Measurements from ENCODE around the gene ISG20L2.
"Not testable (repeated sequence)": the region's sequence is repeated elsewhere in the genome, so short reads cannot be mapped to it uniquely, and the experiment has no call there.

ISG20L2 gene

GRCh38 chr1:156728599-156729462 lies at the start of gene ISG20L2:
ISG20L2 (minus strand) TSS chr1:156728766; CDS start chr1:156727652, 1,114 bp downstream.
- DNase-seq (ENCODE audit: extremely low read depth in 1 of 2, low read depth in 1 of 2): peak; percentile 89 to 97

- no peak for DNase-seq (ENCODE audit: extremely low read depth in 1 of 2, low read depth in 1 of 2)
These were observed 49.0 kb upstream of the ISG20L2 start for GRCh38 chr1:156777573-156777972.

GRCh38 chr1:156776942-156777341 lies 48.4 kb upstream of the ISG20L2 start:
- no peak for DNase-seq (ENCODE audit: extremely low read depth in 1 of 2, low read depth in 1 of 2)

- DNase-seq (ENCODE audit: extremely low read depth in 1 of 2, low read depth in 1 of 2): no peak
These were observed 47.2 kb upstream of the ISG20L2 start for GRCh38 chr1:156775799-156776198.

- no peak for DNase-seq (ENCODE audit: extremely low read depth in 1 of 2, low read depth in 1 of 2)
These were observed 45.0 kb upstream of the ISG20L2 start for GRCh38 chr1:156773607-156774006.

GRCh38 chr1:156772728-156773497 lies 44.3 kb upstream of the ISG20L2 start:
- no peak for DNase-seq (ENCODE audit: extremely low read depth in 1 of 2, low read depth in 1 of 2)

GRCh38 chr1:156772222-156772621 lies 43.7 kb upstream of the ISG20L2 start:
- DNase-seq (ENCODE audit: extremely low read depth in 1 of 2, low read depth in 1 of 2): no peak

- no peak for DNase-seq (ENCODE audit: extremely low read depth in 1 of 2, low read depth in 1 of 2)
These were observed 40.2 kb upstream of the ISG20L2 start for GRCh38 chr1:156768610-156769295.

GRCh38 chr1:156767879-156768604 lies 39.5 kb upstream of the ISG20L2 start:
- DNase-seq (ENCODE audit: extremely low read depth in 1 of 2, low read depth in 1 of 2): no peak

GRCh38 chr1:156767101-156767878 lies 38.7 kb upstream of the ISG20L2 start, which contains the start of gene PRCC:
PRCC (plus strand) TSS chr1:156767535; CDS start chr1:156767772, 237 bp downstream.
- peak; percentile 93 to 98 for DNase-seq (ENCODE audit: extremely low read depth in 1 of 2, low read depth in 1 of 2)

GRCh38 chr1:156766298-156767100 lies 37.9 kb upstream of the ISG20L2 start:
- no peak for DNase-seq (ENCODE audit: extremely low read depth in 1 of 2, low read depth in 1 of 2)

- no peak for DNase-seq (ENCODE audit: extremely low read depth in 1 of 2, low read depth in 1 of 2)
These were observed 37.1 kb upstream of the ISG20L2 start for GRCh38 chr1:156765666-156766065.

- DNase-seq (ENCODE audit: extremely low read depth in 1 of 2, low read depth in 1 of 2): not testable (repeated sequence)
These were observed 36.6 kb upstream of the ISG20L2 start for GRCh38 chr1:156765136-156765535.

- DNase-seq (ENCODE audit: extremely low read depth in 1 of 2, low read depth in 1 of 2): no peak
These were observed 32.2 kb upstream of the ISG20L2 start for GRCh38 chr1:156760796-156761104.

GRCh38 chr1:156760092-156760795 lies 31.7 kb upstream of the ISG20L2 start:
- no peak for DNase-seq (ENCODE audit: extremely low read depth in 1 of 2, low read depth in 1 of 2)

- not testable (repeated sequence) for DNase-seq (ENCODE audit: extremely low read depth in 1 of 2, low read depth in 1 of 2)
These were observed 29.1 kb upstream of the ISG20L2 start for GRCh38 chr1:156757572-156758253.

- no peak for DNase-seq (ENCODE audit: extremely low read depth in 1 of 2, low read depth in 1 of 2)
These were observed 27.8 kb upstream of the ISG20L2 start for GRCh38 chr1:156756355-156756754.

GRCh38 chr1:156755527-156755950 lies 27.0 kb upstream of the ISG20L2 start:
- no peak for DNase-seq (ENCODE audit: extremely low read depth in 1 of 2, low read depth in 1 of 2)

All from stimulated activated CD8-positive, alpha-beta memory T cell treated with anti-CD3 and anti-CD28 coated beads, Interleukin-7, amount 100 ng/mL, for 48 hours (primary cell).